Calu3 (cell line): ENCODE data around the gene CPSF7. TPM values are rescaled to one million over a fixed set of nuclear protein-coding genes. Genes with fewer than 3 reads are reported as not detected.

Experiments
- BruUV-seq: library from RNA; stranded (reverse); fragments of 400-500 nt; replicated peaks from 2 replicates; lab custom pipeline; 2021; lab: Mats Ljungman, UMichigan
- CTCF ChIA-PET: fragments of 300-600 bp; sonication (Branson Sonifier 250); formaldehyde crosslinking; loops from one replicate; lab custom pipeline; 2022; ENCODE audit warnings: antibody characterized with exemption; lab: Charles Lee
- DNase-seq: peaks from one replicate; pipeline ENCODE4 v3.0.0; 2022
- H3K27ac Mint-ChIP-seq: one replicate; pipeline ENCODE4 v1.8.0; 2022; ENCODE audit warnings: mixed read lengths; ENCODE audit not compliant: unreplicated experiment
- H3K27me3 Mint-ChIP-seq: one replicate; pipeline ENCODE4 v1.8.0; 2022; ENCODE audit warnings: mixed read lengths; ENCODE audit not compliant: unreplicated experiment
- H3K36me3 Mint-ChIP-seq: one replicate; pipeline ENCODE4 v1.8.0; 2022; ENCODE audit warnings: mild to moderate bottlenecking, moderate library complexity, mixed read lengths; ENCODE audit not compliant: insufficient read depth, unreplicated experiment
- H3K4me1 Mint-ChIP-seq: one replicate; pipeline ENCODE4 v1.8.0; 2022; ENCODE audit warnings: mild to moderate bottlenecking, low read depth, mixed read lengths; ENCODE audit not compliant: unreplicated experiment
- H3K4me3 Mint-ChIP-seq: one replicate; pipeline ENCODE4 v1.8.0; 2022; ENCODE audit warnings: mild to moderate bottlenecking, low read depth, moderate library complexity, mixed read lengths; ENCODE audit not compliant: unreplicated experiment
- H3K9me3 Mint-ChIP-seq: one replicate; pipeline ENCODE4 v1.8.0; 2022; ENCODE audit warnings: low read depth, mixed read lengths; ENCODE audit not compliant: unreplicated experiment
- CTCF ChIP-seq: fragments of 200-600 bp; IDR thresholded peaks from one replicate; pipeline ENCODE4 v1.8.0; 2022; ENCODE audit warnings: antibody characterized with exemption; ENCODE audit not compliant: unreplicated experiment
- intact Hi-C: fragments of 100-400 bp; cut with micrococcal nuclease; formaldehyde crosslinking; loops from one replicate; pipeline ENCODE4 v1.10.0; 2022; ENCODE audit not compliant: unreplicated experiment
- total RNA-seq: library from RNA; stranded (reverse); gene quantifications from 2 replicates; pipeline ENCODE4 v1.2.3, GENCODE V29; 2022

CPSF7 gene
- total RNA-seq, 1 experiment from 2014 or later, result 96.3 TPM

GRCh38 chr11:61476371-61476770, 46.6 kb upstream of the CPSF7 start:
- CTCF ChIA-PET, result interaction anchor here (2.1 kb wide), 1 partner anchor 40 kb away, joined by 6 read pairs; no protein-coding TSS in a partner anchor
- intact Hi-C loops, result no loop called here
- no peak for TF ChIP-seq CTCF
- no peak for DNase-seq
- H3K27ac Mint-ChIP-seq, result no peak overlapping the region
- no TSS peak for BruUV-seq
- no peaks in the 10 kb centered on the region for H3K9me3 Mint-ChIP-seq
- no peaks in the 10 kb centered on the region for H3K36me3 Mint-ChIP-seq
- peaks cover 17% of the 10 kb centered on the region for H3K4me1 Mint-ChIP-seq
- H3K4me3 Mint-ChIP-seq, result no peak overlapping the region
- no peaks in the 10 kb centered on the region for H3K27me3 Mint-ChIP-seq

GRCh38 chr11:61475433-61475832, 45.7 kb upstream of the CPSF7 start:
- intact Hi-C loops, result no loop called here
- H3K4me1 Mint-ChIP-seq, result peaks cover 9% of the 10 kb centered on the region
- CTCF ChIA-PET, result interaction anchor here (0.6 to 2.1 kb wide), 3 partner anchors 41 to 165 kb away, joined by 4 to 6 read pairs (median 4); no protein-coding TSS in a partner anchor
- H3K27ac Mint-ChIP-seq, result no peak overlapping the region
- H3K9me3 Mint-ChIP-seq, result no peaks in the 10 kb centered on the region
- H3K36me3 Mint-ChIP-seq, result peaks cover 5% of the 10 kb centered on the region
- no peak for DNase-seq
- TF ChIP-seq CTCF, result no peak
- no peaks in the 10 kb centered on the region for H3K27me3 Mint-ChIP-seq
- no TSS peak for BruUV-seq
- H3K4me3 Mint-ChIP-seq, result no peak overlapping the region

- Mint-ChIP-seq H3K27ac (no peak overlapping the region), H3K4me3 (no peak overlapping the region), H3K36me3 (peaks cover 5% of the 10 kb centered on the region), H3K4me1 (peaks cover 9% of the 10 kb centered on the region), H3K9me3 (no peaks in the 10 kb centered on the region), H3K27me3 (no peaks in the 10 kb centered on the region)
- CTCF ChIA-PET, result interaction anchor here (0.6 to 2.1 kb wide), 3 partner anchors 43 to 165 kb away, joined by 4 to 6 read pairs (median 4); no protein-coding TSS in a partner anchor
- intact Hi-C loops, result no loop called here
- DNase-seq, result no peak
- no peak for TF ChIP-seq CTCF
- BruUV-seq, result no TSS peak
Observed at GRCh38 chr11:61474013-61474643, 44.4 kb upstream of the CPSF7 start.

- no TSS peak for BruUV-seq
- Mint-ChIP-seq H3K9me3 (no peaks in the 10 kb centered on the region), H3K27me3 (no peaks in the 10 kb centered on the region), H3K4me1 (peaks cover 9% of the 10 kb centered on the region), H3K4me3 (no peak overlapping the region), H3K27ac (no peak overlapping the region), H3K36me3 (peaks cover 5% of the 10 kb centered on the region)
- CTCF ChIA-PET, result no interaction called here
- TF ChIP-seq CTCF, result no peak
- no peak for DNase-seq
- intact Hi-C loops, result no loop called here
Observed at GRCh38 chr11:61473370-61474012, 43.7 kb upstream of the CPSF7 start.
